Suprapubic skin (tissue), 4 donors: Measurements from ENCODE around the gene NRBF2.

Source experiments
- EP300 ChIP-seq: sonication (generic); formaldehyde crosslinking; IDR thresholded peaks from one replicate; pipeline ENCODE4 v1.6.1; 2017; ENCODE audit warnings: antibody characterized with exemption
- POLR2A ChIP-seq, 2 donors: fragments of 450-650 bp; IDR thresholded peaks; one replicate each; pipeline ENCODE4 v1.6.1; 2017; ENCODE audit warnings: antibody characterized with exemption in 2 of 2, mild to moderate bottlenecking in 2 of 2, moderate library complexity in 2 of 2
- POLR2AphosphoS5 ChIP-seq, 3 donors: sonication (generic); formaldehyde crosslinking; IDR thresholded peaks; one replicate each; pipeline ENCODE4 v1.6.1; 2017; ENCODE audit warnings: antibody characterized with exemption in 3 of 3
- TF ChIP-seq, protein P1 (sequence below), 2 donors: fragments of 200-600 bp in 1 of 2; fragments of 450-650 bp in 1 of 2; sonication (generic) in 1 of 2; IDR thresholded peaks; one replicate each; pipeline ENCODE4 v1.5.1; 2016 to 2019; ENCODE audit warnings: antibody characterized with exemption in 2 of 2, mild to moderate bottlenecking in 1 of 2, moderate library complexity in 1 of 2

DNA sequence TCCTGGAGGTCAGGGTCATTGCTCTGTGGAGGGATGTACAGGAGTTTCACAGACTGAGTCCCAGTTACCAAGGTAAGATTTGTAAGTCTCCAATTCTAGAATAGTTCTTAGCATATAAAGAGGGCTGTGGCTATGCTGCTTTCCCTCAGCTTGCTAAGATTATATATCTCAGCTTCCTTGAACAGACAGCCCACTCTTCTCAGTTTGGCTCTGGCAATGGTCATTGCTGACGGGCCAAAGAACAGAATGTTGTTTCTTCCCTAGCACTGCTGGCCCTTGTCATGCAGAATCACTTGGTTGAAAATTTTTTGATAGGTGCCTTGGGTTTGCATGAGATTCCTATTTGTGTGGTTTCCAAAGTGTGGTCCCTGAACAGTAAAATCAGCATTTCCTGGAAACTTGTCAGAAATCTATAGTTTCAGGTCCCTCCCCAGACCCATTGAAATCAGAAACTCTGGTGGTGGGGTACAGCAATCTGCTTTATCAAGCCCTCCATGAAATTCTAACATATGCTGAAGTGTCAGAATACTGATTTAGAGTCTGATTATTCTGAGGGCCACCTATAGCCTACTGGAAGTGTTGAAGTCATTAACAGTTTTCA lies 38.2 kb downstream of the NRBF2 start:
- TF ChIP-seq POLR2AphosphoS5 (IDR thresholded peaks at IDR 0.05) (no peak), POLR2A (IDR thresholded peaks at IDR 0.05) (no peak), EP300 (no peak)
- TF ChIP-seq, protein P1, sequence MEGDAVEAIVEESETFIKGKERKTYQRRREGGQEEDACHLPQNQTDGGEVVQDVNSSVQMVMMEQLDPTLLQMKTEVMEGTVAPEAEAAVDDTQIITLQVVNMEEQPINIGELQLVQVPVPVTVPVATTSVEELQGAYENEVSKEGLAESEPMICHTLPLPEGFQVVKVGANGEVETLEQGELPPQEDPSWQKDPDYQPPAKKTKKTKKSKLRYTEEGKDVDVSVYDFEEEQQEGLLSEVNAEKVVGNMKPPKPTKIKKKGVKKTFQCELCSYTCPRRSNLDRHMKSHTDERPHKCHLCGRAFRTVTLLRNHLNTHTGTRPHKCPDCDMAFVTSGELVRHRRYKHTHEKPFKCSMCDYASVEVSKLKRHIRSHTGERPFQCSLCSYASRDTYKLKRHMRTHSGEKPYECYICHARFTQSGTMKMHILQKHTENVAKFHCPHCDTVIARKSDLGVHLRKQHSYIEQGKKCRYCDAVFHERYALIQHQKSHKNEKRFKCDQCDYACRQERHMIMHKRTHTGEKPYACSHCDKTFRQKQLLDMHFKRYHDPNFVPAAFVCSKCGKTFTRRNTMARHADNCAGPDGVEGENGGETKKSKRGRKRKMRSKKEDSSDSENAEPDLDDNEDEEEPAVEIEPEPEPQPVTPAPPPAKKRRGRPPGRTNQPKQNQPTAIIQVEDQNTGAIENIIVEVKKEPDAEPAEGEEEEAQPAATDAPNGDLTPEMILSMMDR (IDR thresholded peaks at IDR 0.05) = no peak
